Activated T-cell treated with anti-CD3 and anti-CD28 coated beads for 24 hours (primary cell): ENCODE results near the gene TAF11L13.
"Not testable (repeated sequence)": the region's sequence is repeated elsewhere in the genome, so short reads cannot be mapped to it uniquely, and the experiment has no call there.

Source experiments
- DNase-seq: peaks from one replicate; pipeline ENCODE4 v3.0.0-alpha.2; 2020; ENCODE audit warnings: low read depth

The TAF11L13 gene

DNA sequence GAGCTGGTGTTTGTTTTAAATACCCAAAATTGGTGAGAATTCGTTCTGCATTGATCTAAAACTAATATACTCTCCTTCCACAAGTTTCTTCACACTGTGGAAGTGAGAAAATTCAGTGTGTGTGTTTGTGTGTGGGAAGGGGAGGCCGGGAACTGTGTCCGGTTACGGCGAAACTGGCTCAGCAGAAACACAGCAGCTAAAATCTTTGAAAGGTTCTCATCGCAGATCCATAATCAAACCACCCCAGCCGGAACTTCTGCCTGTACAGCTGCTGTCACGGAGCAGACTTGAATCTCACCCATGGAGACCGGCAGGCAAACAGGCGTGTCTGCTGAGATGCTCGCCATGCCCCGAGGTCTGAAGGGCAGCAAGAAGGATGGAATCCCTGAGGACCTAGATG, at the start of gene TAF11L13:
Gene TAF11L13, plus strand, starts transcription at position 301 of the 400 bp plus-strand sequence.
- DNase-seq: not testable (repeated sequence)

DNA sequence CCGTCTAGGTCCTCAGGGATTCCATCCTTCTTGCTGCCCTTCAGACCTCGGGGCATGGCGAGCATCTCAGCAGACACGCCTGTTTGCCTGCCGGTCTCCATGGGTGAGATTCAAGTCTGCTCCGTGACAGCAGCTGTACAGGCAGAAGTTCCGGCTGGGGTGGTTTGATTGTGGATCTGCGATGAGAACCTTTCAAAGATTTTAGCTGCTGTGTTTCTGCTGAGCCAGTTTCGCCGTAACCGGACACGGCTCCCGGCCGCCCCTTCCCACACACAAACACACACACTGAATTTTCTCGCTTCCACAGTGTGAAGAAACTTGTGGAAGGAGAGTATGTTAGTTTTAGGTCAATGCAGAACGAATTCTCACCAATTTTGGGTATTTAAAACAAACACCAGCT, 46.2 kb upstream of the TAF11L13 start, which contains the start of gene TAF11L7:
Gene TAF11L7, minus strand, starts transcription at position 101 of the 400 bp plus-strand sequence.
- DNase-seq: not testable (repeated sequence)

DNA sequence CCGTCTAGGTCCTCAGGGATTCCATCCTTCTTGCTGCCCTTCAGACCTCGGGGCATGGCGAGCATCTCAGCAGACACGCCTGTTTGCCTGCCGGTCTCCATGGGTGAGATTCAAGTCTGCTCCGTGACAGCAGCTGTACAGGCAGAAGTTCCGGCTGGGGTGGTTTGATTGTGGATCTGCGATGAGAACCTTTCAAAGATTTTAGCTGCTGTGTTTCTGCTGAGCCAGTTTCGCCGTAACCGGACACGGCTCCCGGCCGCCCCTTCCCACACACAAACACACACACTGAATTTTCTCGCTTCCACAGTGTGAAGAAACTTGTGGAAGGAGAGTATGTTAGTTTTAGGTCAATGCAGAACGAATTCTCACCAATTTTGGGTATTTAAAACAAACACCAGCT, 41.0 kb upstream of the TAF11L13 start, which contains the start of gene TAF11L8:
Gene TAF11L8, minus strand, starts transcription at position 101 of the 400 bp plus-strand sequence.
- not testable (repeated sequence) for DNase-seq

GRCh38 chr5:17594255-17594654, 37.6 kb upstream of the TAF11L13 start, which contains the start of gene TAF11L9:
Gene TAF11L9 (minus strand): TSS chr5:17594394.
- DNase-seq: not testable (repeated sequence)

- not testable (repeated sequence) for DNase-seq
These were observed 34.2 kb upstream of the TAF11L13 start, which contains the start of gene TAF11L10 for GRCh38 chr5:17597728-17598127. Gene TAF11L10 (minus strand): TSS chr5:17597828.

GRCh38 chr5:17603880-17604279, 28.0 kb upstream of the TAF11L13 start, which contains the start of gene TAF11L11:
Gene TAF11L11 (plus strand): TSS chr5:17604183.
- DNase-seq: not testable (repeated sequence)

- no peak for DNase-seq
These were observed 26.9 kb upstream of the TAF11L13 start for GRCh38 chr5:17604951-17605350.

GRCh38 chr5:17607461-17607860, 24.4 kb upstream of the TAF11L13 start:
- DNase-seq: not testable (repeated sequence)

GRCh38 chr5:17610092-17610491, 21.8 kb upstream of the TAF11L13 start, which contains the start of gene TAF11L12:
Gene TAF11L12 (plus strand): TSS chr5:17610392.
- not testable (repeated sequence) for DNase-seq

DNA sequence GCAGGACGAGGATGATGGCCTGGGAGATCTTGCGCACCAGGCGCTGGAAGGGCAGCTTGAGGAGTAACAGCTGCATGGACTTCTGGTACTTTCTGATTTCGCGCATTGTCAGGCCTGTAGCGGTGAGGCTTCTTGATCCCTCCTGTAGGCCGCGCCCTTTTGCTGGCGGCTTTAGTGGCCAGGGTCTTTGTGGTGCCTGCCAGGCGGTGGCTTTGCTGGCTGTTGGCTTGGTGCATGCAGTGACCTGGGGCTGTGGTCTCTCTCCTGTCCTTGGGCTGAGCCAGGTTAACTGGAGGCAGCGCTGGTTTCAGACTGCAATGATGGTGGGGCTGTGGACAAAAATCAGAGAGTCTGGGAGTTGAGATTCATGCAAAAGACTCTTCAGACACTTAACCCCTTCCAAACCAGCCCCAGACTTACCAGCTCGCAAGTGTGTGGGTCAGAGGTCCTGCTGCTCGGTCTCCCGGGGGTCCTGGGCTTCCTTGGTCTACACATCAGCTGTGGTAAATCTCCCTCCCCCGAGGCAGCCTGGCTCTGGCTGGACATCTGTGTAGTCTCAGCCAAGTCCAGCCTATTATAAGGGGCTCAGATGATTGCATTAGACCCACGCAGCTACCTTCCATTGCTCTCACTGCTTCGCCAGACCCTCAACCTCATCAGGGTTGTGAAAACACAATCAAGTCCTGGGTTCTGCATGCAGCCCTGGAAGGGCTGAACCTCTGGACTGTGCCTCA, 16.8 kb upstream of the TAF11L13 start:
- DNase-seq: no peak

GRCh38 chr5:17619354-17619753, 12.5 kb upstream of the TAF11L13 start:
- DNase-seq: no peak

DNA sequence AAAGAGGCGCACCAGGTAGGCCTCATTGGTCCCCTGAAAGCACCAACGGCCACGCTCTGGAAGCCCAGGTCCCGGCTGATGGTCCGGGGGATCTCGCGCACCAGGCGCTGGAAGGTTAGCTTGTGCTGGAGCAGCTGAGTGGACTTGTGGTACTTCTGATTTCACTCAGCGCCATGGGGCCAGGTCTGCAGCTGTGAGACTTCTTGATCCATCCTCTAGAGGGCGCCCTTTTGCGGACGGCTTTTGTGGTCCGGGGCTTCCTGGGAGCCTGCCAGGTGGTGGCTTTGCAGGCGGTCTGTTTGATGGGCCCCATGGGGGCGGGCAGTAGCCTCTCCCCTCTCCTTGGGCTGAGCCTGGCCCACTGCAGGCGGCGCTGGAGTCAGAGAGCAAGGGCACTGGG, 11.3 kb upstream of the TAF11L13 start:
- DNase-seq: no peak

DNA sequence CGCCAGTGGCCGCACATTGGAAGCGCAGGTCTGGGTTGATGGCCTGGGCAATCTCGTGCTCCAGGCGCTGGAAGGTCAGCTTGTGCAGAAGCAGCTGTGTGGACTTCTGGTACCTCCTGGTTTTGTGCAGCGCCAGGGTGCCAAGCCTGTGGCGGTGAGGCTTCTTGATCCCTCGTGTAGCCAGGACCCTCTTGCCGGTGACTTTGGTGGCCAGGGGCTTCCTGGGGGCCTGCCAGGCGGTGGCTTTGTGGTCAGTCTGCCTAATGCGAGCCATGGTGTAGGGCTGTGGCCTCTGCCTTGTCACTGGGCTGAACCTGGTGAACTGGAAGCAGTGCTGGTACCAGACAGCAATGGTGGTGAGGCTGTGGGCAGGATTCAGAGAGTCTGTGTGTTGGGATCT, 6.2 kb upstream of the TAF11L13 start:
- no peak for DNase-seq

DNA sequence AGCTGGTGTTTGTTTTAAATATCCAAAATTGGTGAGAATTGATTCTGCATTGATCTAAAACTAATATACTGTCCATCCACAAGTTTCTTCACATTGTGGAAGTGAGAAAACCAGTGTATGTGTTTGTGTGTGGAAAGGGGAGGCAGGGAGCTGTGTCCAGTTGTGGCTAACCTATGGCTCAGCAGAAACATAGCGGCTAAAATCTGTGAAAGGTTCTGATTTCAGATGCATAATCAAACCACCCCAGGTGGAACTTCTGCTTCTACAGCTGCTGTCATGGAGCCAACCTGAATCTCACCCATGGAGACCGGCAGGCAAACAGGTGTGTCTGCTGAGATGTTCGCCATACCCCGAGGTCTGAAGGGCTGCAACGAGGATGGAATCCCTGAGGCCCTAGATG, 2.3 kb downstream of the TAF11L13 start, which contains the start of gene TAF11L14:
Gene TAF11L14, plus strand, starts transcription at position 301 of the 400 bp plus-strand sequence.
- DNase-seq: no peak

DNA sequence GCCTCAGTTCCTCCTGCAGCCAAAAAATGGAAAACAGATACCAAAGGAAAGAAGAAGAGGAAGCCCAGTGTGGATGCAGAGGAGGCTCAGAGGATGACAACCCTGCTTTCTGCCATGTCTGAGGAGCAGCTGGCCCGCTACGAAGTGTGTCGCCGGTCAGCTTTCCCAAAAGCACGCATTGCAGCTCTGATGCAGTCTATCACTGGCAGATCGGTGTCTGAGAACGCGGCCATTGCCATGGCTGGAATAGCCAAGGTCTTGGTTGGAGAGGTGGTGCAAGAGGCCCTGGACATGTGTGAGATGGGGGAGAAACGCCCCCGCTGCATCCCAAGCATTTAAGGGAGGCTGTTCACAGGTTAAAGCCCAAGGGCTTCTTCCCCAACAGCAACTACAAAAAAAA, 17.3 kb downstream of the TAF11L13 start:
- DNase-seq: not testable (repeated sequence)

DNA sequence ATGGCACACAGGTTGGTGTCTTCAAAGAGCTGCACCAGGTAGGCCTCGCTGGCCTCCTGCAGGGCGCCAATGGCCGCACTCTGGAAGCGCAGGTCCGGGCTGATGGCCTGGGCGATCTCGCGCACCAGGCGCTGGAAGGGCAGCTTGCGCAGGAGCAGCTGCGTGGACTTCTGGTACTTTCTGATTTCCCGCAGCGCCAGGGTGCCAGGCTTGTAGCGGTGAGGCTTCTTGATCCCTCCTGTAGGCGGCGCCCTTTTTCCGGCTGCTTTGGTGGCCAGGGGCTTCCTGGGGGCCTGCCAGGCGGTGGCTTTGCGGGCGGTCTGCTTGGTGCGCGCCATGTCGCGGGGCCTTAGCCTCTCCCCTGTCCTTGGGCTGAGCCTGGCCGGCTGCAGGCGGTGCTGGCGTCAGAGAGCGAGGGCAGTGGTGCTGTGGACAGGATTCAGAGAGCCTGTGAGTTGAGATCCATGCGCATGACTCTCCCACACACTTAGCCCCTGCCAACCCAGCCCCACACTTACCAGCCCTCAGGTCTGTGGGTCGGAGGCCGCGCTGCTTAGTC, 23.4 kb downstream of the TAF11L13 start:
- not testable (repeated sequence) for DNase-seq

DNA sequence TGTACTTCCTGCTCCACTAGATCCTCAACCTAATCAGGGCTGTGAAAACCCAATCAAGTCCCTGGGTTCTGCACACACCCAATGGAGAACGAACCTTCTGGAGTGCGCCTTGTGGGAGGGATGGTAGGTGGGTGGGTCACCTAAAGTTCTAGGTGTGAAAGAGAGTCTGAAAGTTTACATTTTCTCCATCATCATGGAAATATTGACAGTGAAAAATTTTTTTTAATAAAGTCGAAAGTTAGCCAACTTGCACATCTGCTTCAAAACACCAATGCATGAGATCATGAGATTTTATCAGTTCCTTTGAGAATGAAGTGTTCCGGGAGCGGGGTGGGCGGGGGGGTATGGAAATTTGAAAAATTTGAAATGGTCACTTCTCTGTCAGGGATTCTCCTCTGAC, 24.0 kb downstream of the TAF11L13 start:
- no peak for DNase-seq

GRCh38 chr5:17663182-17663581, 31.3 kb downstream of the TAF11L13 start:
- no peak for DNase-seq

GRCh38 chr5:17665836-17666235, 33.9 kb downstream of the TAF11L13 start:
- no peak for DNase-seq

DNA sequence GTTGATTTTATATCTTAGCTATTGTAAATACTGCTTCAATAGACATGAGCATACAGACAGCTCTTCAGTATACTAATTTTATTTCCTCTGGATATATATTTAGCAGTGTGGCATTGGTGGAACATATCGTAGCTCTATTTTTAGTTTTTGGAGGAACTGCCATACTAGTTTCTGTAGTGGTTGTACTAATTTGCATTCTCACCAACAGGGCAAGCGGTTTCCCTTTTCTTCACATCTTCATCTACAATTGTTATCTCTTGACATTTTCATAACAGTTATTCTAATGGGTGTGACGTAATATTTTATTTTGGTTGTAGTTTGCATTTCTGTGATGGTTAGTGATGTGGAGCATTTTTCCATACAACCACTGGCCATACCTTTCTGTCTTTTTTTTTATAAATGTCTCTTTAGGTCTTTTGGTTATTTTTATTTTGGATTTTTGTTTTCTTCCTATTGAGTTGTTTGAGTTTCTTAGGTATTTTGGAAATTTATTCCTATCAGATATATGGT, 34.9 kb downstream of the TAF11L13 start:
- DNase-seq: no peak

GRCh38 chr5:17670353-17670752, 38.5 kb downstream of the TAF11L13 start:
- DNase-seq: no peak

DNA sequence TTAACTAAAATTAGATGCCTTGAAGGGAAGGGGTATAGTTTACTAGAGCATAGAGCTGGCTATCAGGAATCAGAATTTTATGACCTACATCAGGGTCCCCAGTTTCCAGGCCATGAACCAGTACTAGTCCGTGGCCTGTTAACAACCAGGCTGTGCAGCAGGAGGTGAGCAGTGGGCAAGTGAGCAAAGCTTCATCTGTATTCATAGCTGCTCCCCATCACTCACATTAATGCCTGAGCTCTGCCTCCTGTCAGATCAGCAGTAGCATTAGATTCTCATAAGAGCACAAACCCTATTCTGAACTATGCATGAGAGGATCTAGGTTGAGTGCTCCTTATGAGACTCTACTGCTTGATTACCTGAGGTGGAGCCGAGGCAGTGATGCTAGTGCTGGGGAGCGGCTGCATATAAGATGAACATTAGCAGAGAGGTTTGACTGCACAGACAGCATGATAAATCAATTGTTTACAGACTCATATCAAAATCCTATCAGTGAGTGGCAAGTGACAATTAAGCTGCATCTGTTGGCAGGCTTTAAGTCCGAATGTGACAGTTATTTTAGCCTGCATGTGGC, 47.0 kb downstream of the TAF11L13 start:
- DNase-seq: no peak
